OCI-LY3 (cell line): ENCODE results near the gene BACE2.
A peak's percentile ranks its signal among the peaks of the same experiment; 100 is the strongest.

Source experiments
- H2AFZ ChIP-seq: fragments of 200-600, 300-600 bp; shearing (Covaris generic); 2 replicates; pipeline ENCODE4 v1.6.0; 2014; ENCODE audit warnings: antibody characterized with exemption, low read depth, low read length
- H3K27ac ChIP-seq: fragments of 200-600, 300-600 bp; sonication (generic); 2 replicates; pipeline ENCODE4 v1.5.1; 2014; ENCODE audit warnings: mild to moderate bottlenecking, low read length, moderate library complexity, mixed read lengths
- H3K27me3 ChIP-seq: fragments of 200-600, 300-600 bp; sonication (generic); 2 replicates; pipeline ENCODE4 v1.6.1; 2014; ENCODE audit warnings: low read depth, low read length, mixed read lengths
- H3K36me3 ChIP-seq: fragments of 200-600, 300-600 bp; sonication (generic); replicated peaks from 2 replicates; pipeline ENCODE3; 2014; ENCODE audit warnings: low read depth, low read length, mixed read lengths
- H3K4me1 ChIP-seq: fragments of 300-600, 200-600 bp; sonication (generic); 2 replicates; pipeline ENCODE4 v1.6.1; 2014; ENCODE audit warnings: low read length, mixed read lengths
- H3K4me2 ChIP-seq: fragments of 200-600, 300-600 bp; sonication (generic); 2 replicates; pipeline ENCODE4 v1.6.1; 2014; ENCODE audit warnings: low read length, mixed read lengths
- H3K4me3 ChIP-seq: fragments of 300-600, 200-600 bp; sonication (generic); 2 replicates; pipeline ENCODE4 v1.5.1; 2014; ENCODE audit warnings: antibody characterized with exemption, mild to moderate bottlenecking, low read length, moderate library complexity
- H3K79me2 ChIP-seq: fragments of 300-600, 200-600 bp; shearing (Covaris generic); 2 replicates; pipeline ENCODE4 v1.6.1; 2014; ENCODE audit warnings: mild to moderate bottlenecking, low read length, mixed read lengths
- H3K9ac ChIP-seq: fragments of 300-600, 200-600 bp; shearing (Covaris generic); 2 replicates; pipeline ENCODE4 v1.6.0; 2014; ENCODE audit warnings: mild to moderate bottlenecking, low read length, moderate library complexity
- H3K9me3 ChIP-seq: fragments of 200-600, 300-600 bp; shearing (Covaris generic); 2 replicates; pipeline ENCODE4 v1.6.1; 2014; ENCODE audit warnings: low read length, mixed read lengths; ENCODE audit not compliant: insufficient read depth
- H4K20me1 ChIP-seq: fragments of 200-600, 300-600 bp; sonication (generic); 2 replicates; pipeline ENCODE4 v1.6.1; 2016; ENCODE audit warnings: low read length, mixed read lengths; ENCODE audit not compliant: insufficient read depth
- CTCF ChIP-seq: fragments of 200-600, 300-600 bp; sonication (generic); IDR thresholded peaks from 2 replicates; pipeline ENCODE4 v1.5.1; 2014; ENCODE audit warnings: antibody characterized with exemption, low read length, low read depth
- EZH2phosphoT487 ChIP-seq: fragments of 200-600 bp; shearing (Covaris generic); IDR thresholded peaks from 2 replicates; pipeline ENCODE4 v1.6.1; 2018; ENCODE audit warnings: antibody characterized with exemption, mixed run types, low read depth

The BACE2 gene

GRCh38 chr21:41133874-41134522 lies 34.0 kb upstream of the BACE2 start:
- no peak overlapping the region for H2AFZ ChIP-seq
- TF ChIP-seq CTCF (peak; percentile 53), EZH2phosphoT487 (no peak)

GRCh38 chr21:41135746-41136145 lies 32.2 kb upstream of the BACE2 start:
- Histone ChIP-seq H3K9ac (no peak overlapping the region), H3K4me2 (no peak overlapping the region), H3K4me3 (no peak overlapping the region), H3K27me3 (no peaks in the 10 kb centered on the region), H3K79me2 (no peaks in the 10 kb centered on the region), H3K4me1 (no peaks in the 10 kb centered on the region), H2AFZ (no peak overlapping the region), H3K36me3 (no peaks in the 10 kb centered on the region), H3K27ac (no peak overlapping the region), H4K20me1 (no peaks in the 10 kb centered on the region), H3K9me3 (no peaks in the 10 kb centered on the region)
- TF ChIP-seq CTCF (no peak), EZH2phosphoT487 (no peak)

More at GRCh38 chr21:41133874-41134522, 34.0 kb upstream of the BACE2 start:
- H4K20me1 ChIP-seq: no peaks in the 10 kb centered on the region
- H3K36me3 ChIP-seq: no peaks in the 10 kb centered on the region
- H3K27me3 ChIP-seq: no peaks in the 10 kb centered on the region
- no peak overlapping the region for H3K27ac ChIP-seq
- H3K4me1 ChIP-seq: no peaks in the 10 kb centered on the region
- no peaks in the 10 kb centered on the region for H3K79me2 ChIP-seq
- H3K9me3 ChIP-seq: no peaks in the 10 kb centered on the region
- no peak overlapping the region for H3K4me3 ChIP-seq
- no peak overlapping the region for H3K4me2 ChIP-seq
- H3K9ac ChIP-seq: no peak overlapping the region

- Histone ChIP-seq H3K4me2 (no peak overlapping the region), H3K4me3 (no peak overlapping the region), H4K20me1 (no peaks in the 10 kb centered on the region), H3K4me1 (no peaks in the 10 kb centered on the region), H3K79me2 (no peaks in the 10 kb centered on the region), H3K27me3 (no peaks in the 10 kb centered on the region), H3K9ac (no peak overlapping the region), H3K36me3 (no peaks in the 10 kb centered on the region), H2AFZ (no peak overlapping the region), H3K27ac (no peak overlapping the region), H3K9me3 (no peaks in the 10 kb centered on the region)
- no peak for TF ChIP-seq EZH2phosphoT487
- no peak for TF ChIP-seq CTCF
Measured at GRCh38 chr21:41136286-41136685, 31.7 kb upstream of the BACE2 start.

- no peaks in the 10 kb centered on the region for H4K20me1 ChIP-seq
- H3K36me3 ChIP-seq: no peaks in the 10 kb centered on the region
- H2AFZ ChIP-seq: no peak overlapping the region
- TF ChIP-seq EZH2phosphoT487: no peak
- no peak for TF ChIP-seq CTCF
- no peaks in the 10 kb centered on the region for H3K9me3 ChIP-seq
- no peaks in the 10 kb centered on the region for H3K27me3 ChIP-seq
- no peak overlapping the region for H3K27ac ChIP-seq
- no peak overlapping the region for H3K9ac ChIP-seq
- no peak overlapping the region for H3K4me3 ChIP-seq
- H3K4me2 ChIP-seq: no peak overlapping the region
- H3K4me1 ChIP-seq: no peaks in the 10 kb centered on the region
- no peaks in the 10 kb centered on the region for H3K79me2 ChIP-seq
Measured at GRCh38 chr21:41137401-41137800, 30.6 kb upstream of the BACE2 start.
